Inflammatory macrophage treated with lipopolysaccharide for 4 hours (primary cell): Measurements from ENCODE around the gene TBR1.

Experiments used
- DNase-seq: peaks from one replicate; pipeline ENCODE4 v3.0.0-alpha.2; 2020

Gene TBR1

GRCh38 chr2:161415987-161416707 lies at the start of gene TBR1:
TBR1 (plus strand) TSS chr2:161416297; CDS start chr2:161416411, 114 bp downstream.
- DNase-seq: no peak

GRCh38 chr2:161367675-161368074 lies 48.4 kb upstream of the TBR1 start:
- DNase-seq: no peak

GRCh38 chr2:161369311-161369710 lies 46.8 kb upstream of the TBR1 start:
- DNase-seq: no peak

GRCh38 chr2:161370981-161371380 lies 45.1 kb upstream of the TBR1 start:
- DNase-seq: no peak

- DNase-seq: no peak
Observed at GRCh38 chr2:161371869-161372268, 44.2 kb upstream of the TBR1 start.

- no peak for DNase-seq
Observed at GRCh38 chr2:161373942-161374341, 42.2 kb upstream of the TBR1 start.

- DNase-seq: no peak
Observed at GRCh38 chr2:161374446-161374845, 41.7 kb upstream of the TBR1 start.

GRCh38 chr2:161379740-161380139 lies 36.4 kb upstream of the TBR1 start:
- no peak for DNase-seq

- no peak for DNase-seq
Observed at GRCh38 chr2:161381546-161381945, 34.6 kb upstream of the TBR1 start.

GRCh38 chr2:161382747-161383146 lies 33.4 kb upstream of the TBR1 start:
- no peak for DNase-seq

- DNase-seq: peak; percentile 8
Observed at GRCh38 chr2:161384864-161385263, 31.2 kb upstream of the TBR1 start.

- no peak for DNase-seq
Observed at GRCh38 chr2:161386228-161386824, 29.8 kb upstream of the TBR1 start.

GRCh38 chr2:161388146-161388779 lies 27.8 kb upstream of the TBR1 start:
- DNase-seq: no peak

- no peak for DNase-seq
Observed at GRCh38 chr2:161391737-161392506, 24.2 kb upstream of the TBR1 start.

- no peak for DNase-seq
Observed at GRCh38 chr2:161400076-161400475, 16.0 kb upstream of the TBR1 start.

- DNase-seq: no peak
Observed at GRCh38 chr2:161402297-161402696, 13.8 kb upstream of the TBR1 start.

GRCh38 chr2:161406316-161406715 lies 9.8 kb upstream of the TBR1 start:
- DNase-seq: no peak

- DNase-seq: no peak
Observed at GRCh38 chr2:161407597-161407996, 8.5 kb upstream of the TBR1 start.

- DNase-seq: no peak
Observed at GRCh38 chr2:161409308-161409907, 6.7 kb upstream of the TBR1 start.

- no peak for DNase-seq
Observed at GRCh38 chr2:161412346-161412745, 3.8 kb upstream of the TBR1 start.

- no peak for DNase-seq
Observed at GRCh38 chr2:161414042-161415033, 1.8 kb upstream of the TBR1 start.
